ENCODE data around the gene CAPN11.

- TF ChIP-seq CTCF (IDR thresholded peaks at IDR 0.05) (no peak), POLR2A (IDR thresholded peaks at IDR 0.05) (no peak)
These were observed 49.3 kb downstream of the CAPN11 start for GRCh38 chr6:44207966-44208365.

Measured in thyroid gland (tissue), 4 donors.